Epithelial cell of prostate (primary cell): ENCODE measurements around the gene FAT1.

ENCODE experiments used
- DNase-seq: peaks from one replicate; pipeline ENCODE4 v3.0.0-alpha.2; 2011; ENCODE audit warnings: low read depth, low spot score
- H3K27ac ChIP-seq: fragments of 450-650 bp; 2 replicates; pipeline ENCODE4 v1.5.1; 2017; ENCODE audit warnings: mild to moderate bottlenecking

FAT1 gene

DNA sequence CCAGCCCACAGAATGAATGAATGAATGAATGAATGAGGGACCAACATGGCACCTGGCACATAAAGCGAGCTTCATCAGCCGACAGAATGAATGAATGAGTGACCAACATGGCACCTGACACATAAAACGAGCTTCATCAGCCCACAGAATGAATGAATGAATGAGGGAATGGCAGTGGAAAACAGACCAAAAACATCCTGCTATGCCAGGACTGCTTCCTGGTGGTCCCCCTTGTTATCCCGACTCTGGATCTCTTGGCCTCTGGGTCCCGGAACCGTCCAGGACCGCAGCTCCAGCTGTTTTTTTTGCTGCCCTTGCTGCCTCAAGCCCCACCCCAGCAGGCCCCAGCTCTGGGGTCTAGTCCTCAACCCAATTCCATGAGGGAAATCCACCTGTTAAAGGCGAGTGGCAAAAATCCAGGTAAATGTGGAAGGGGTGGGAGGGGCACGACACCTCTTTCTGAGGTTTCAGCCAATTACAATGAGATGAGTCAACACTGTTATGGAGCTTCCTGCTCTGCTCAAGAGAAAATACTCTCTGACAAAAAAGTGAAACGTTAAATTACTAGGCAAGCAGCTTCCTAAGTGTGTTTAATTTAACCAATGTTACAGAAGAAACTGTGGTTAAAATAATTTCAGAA, 96.3 kb downstream of the FAT1 start:
- peak overlapping the region; percentile 48 for H3K27ac ChIP-seq
- DNase-seq = no peak

DNA sequence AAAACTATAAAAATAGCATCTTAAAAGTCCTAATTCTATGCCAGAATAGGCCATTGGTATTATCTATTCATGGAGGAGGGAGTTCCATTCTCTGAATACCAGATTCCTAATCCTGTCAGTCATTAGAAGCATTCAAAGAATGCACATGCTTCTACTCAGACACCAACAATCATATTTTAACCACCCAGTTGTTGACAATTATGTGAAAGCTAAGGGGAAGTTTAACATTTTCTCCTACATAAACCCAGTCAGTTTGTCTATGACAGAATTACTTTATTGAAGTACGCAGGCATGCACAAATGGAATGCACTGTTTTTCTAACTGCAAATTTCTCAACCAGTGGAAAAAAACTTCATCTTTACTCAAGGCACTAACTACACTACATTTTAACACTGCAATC, 98.7 kb downstream of the FAT1 start:
- DNase-seq = no peak
- no peak overlapping the region for H3K27ac ChIP-seq

DNA sequence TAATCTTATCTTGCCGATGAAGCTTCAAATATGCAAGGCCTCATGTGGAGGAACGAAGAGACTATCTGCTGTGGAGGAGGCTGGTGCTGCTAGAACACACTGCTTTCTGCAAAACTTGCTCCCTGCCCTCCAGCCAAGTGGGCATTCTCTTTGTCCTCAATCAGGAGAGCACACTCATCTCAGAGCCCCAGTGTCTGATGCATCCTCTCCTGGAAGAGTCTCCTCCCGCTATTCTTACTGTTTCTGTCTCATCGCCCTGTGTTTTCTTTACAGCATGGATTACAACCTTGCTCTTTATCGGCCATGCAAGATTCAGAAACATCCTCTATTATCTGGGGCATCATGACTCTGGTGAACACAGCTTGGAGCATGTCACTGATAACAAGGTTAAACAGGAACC, 100.1 kb downstream of the FAT1 start:
- H3K27ac ChIP-seq = peak overlapping the region; percentile 29
- no peak for DNase-seq

DNA sequence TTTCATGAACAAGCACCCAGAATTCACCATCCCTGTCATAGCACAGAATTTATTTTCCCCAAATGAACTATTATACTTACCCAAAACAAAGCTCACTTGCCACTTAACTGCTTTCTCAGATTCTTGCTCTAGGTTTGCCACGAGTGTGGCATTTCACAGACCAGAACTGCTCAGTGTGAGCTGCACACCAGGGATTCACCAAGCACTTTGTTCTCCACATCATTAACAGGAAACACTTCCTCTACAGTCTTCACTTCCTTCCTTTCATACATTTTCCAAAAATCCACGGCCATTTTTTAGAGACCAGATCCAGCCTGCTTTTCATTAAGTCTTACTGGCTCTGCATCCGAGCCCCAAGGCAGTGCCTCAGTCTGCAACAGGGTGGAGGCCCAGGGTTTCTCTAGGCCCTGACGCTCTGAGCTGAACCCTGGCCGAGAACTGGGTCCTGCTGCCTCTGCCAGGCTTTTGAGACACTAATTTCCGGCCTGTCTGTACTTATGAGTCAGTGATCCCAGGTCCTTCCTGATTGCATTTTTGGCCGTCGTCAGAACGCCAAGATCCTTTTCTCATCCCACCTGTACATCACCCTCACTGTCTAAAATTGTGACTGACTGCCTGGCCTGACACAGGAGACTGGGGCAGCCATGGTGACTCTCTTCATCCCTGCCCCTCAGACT, 100.7 kb downstream of the FAT1 start:
- peak overlapping the region; percentile 29 for H3K27ac ChIP-seq
- DNase-seq = no peak

DNA sequence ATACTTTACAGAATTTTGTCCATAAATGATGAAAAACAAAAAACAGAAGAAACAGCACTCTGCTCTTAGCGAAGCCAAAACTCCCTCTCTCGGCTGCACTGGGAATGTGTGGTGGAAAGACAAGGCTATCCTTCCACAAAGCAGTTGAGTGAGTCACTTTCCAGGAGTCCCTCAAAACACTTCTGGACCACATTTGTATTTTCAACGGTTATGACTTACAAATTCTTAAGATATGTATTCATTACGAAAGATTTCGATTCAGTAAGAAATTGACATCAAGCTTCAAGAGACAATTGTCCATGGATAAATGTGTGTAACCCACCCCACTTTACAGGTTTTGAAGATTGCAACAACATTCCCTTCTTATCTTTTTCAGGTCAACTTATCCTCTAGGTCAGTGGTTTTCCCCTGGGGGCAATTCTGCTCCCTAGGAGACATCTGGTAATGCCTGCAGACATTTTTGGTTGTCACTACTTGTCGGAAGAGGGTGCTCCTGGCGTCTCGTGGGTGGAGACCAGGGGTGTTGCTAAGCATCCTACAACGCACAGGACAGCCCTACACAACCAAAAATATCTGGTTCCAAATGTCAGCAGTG, 101.6 kb downstream of the FAT1 start:
- DNase-seq = no peak
- peak overlapping the region; percentile 29 for H3K27ac ChIP-seq

DNA sequence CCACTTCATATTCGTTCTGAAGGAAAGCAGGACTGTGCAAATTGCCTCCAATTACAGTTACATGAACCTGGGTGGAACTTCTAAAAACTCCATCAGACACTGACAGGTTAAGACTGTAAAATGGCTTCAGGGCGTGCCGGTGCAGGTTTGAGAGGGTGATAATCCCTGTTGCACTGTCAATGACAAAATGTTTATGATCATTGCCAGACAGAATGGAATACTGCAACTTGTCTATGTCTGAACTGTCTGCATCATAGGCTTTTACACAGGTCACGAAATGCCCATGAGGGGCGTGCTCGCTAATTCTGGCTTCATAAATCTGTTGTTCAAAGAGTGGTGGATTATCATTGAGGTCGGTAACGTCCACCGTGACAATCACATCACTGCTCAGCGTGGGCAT, 104.6 kb downstream of the FAT1 start:
- H3K27ac ChIP-seq = no peak overlapping the region
- DNase-seq = no peak

DNA sequence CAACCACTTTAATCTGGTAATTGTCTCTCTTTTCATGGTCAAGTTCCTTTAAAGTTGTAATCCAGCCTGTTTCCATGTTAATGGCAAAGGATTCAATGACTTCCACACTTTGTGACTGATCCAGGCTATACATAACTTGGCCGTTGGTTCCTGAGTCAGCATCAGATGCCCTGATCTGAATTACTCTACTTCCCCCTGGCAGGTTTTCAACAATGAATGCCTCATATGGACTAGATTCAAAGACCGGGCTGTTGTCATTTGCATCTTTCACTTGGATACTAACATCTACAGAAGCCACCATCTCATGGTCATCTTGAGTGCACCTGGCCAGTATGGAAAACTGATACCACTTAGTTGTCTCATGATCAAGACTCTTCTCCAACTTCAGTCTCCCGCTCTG, 105.7 kb downstream of the FAT1 start:
- no peak overlapping the region for H3K27ac ChIP-seq
- DNase-seq = no peak

DNA sequence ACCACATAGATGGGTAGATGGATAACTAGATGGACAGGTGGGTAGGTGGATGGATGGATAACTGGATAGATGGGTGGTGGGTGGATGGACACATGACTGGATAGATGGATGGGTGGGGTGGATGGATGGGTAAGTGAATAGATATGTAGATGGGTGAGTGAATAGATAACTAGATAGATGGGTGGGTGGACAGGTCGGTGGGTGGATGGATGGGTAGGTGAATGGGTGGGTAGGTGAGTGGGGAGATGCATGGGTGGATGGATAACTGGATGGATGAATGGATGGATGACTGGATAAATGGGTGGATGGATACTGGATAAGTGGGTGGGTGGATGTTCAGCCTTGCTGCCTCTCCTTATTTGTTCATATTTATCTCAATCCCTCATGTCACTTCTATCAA, 116.2 kb downstream of the FAT1 start:
- H3K27ac ChIP-seq = no peak overlapping the region

DNA sequence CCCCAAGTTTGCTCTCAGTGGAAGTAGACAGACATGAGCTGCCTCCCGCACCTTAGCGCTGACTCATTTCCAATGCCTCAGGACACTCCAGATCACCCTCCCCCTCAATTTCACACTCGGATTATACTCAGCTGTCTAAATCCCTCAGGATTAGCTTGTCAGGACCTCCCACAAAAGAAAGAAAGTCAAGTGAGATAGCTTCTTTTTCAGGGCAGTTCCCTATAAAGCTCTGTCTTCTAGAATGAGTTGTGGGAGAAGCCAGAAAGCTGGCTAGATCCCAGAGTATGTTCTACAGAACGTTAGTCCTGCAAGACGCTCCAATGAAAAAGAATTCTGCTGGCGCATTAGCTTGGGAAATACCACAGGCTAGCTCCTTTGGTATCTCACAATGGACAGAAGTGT, 117.1 kb downstream of the FAT1 start:
- DNase-seq = no peak
- peak overlapping the region; percentile 10 for H3K27ac ChIP-seq

More for the DNA sequence above, 116.2 kb downstream of the FAT1 start:
- DNase-seq = no peak

DNA sequence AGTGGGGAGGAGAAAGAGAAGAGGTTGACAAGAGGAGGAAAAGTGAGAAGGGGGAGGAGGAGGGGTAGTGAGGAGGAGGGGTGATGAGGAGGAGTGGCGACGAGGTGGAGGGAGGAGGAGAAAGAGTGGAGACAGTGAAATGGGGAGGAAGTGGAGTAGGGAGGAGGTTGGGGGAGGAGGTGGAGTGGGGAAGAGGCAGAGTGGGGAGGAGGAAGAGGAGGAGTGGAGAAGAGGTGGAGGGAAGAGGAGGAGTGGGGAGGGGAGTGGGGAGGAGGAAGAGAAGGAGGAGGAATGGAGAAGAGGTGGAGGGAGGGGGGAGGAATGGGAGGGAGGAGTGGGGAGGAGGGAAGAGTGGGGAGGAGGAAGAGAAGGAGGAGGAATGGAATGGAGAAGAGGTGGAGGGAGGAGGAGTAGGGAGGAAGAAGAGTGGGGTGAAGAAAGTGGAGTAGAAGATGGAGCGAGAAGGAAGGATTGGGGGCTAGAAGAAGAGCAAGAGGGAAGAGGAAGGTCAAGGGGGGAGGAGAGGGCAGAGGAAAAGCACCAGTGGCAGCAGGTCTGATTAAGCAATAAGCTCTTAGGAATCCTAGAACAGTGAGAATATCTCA, 118.3 kb downstream of the FAT1 start:
- DNase-seq = no peak
- H3K27ac ChIP-seq = no peak overlapping the region

DNA sequence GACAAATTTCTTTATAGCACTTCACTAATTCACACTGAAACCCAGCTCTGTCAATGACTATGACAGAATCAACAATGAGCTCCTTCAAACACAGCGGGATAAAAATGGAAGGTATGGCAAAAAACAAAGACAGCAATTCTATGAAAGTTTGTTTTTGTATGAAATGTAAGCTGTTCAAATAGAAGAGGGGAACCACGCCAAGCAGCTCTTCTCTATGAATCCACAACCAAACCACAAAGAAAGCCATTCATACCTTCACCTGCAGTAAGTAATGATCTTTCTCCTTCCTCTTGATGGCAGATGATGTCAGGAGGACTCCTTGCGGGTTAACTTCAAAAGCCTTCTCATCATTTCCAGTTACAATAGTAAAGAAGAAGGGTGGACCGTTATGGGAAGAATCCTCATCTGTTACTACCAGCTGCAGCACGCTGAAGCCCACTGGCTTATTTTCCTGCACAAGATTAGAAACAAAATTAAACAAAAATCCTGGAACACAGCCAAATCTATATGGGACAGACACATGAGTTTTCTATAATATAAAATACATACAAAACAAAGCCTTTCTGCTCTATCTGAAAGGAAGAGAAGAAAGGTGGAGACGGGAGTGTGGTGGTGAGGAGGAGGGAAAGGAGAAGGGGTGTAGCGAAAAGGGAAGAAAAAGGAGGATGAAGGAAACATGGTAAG, 119.4 kb downstream of the FAT1 start:
- no peak overlapping the region for H3K27ac ChIP-seq
- no peak for DNase-seq

DNA sequence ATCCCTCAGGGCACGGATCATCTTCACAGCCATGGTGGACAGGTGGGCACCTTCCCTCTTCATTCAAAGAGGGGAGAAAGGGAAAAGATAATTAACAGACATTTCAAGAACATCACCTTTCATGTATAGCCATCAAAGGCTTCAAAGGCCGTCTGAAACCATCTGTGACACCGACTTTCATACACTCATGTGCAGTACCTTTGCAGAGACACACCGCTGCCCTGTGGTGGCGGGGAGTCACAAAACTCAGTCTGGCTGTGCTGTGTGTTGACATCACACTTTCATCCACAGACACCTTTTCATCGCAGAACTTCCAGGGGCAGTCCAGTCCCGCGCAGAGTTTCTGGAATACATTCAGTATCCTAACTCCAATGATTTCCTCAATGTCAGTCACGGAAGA, 120.7 kb downstream of the FAT1 start:
- H3K27ac ChIP-seq = no peak overlapping the region
- no peak for DNase-seq

DNA sequence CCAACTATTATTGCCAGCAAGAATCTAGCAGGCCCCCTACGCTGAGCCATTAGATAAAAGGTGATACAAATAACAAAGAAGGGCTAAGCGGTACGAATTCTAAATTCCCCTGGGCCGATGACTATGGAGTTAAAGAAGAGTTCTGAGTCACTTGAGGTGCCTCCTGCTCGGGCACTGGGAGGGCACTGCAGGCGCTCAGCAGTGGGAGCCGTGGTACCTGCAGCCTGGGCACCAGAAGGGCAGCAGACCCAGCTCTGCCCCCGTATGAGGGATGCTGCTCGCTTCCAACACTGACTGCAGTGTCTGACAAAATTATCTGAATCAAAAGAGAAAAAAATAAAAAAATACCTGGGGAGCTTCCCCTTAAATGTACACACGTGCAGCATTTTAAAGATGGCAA, 124.2 kb downstream of the FAT1 start:
- H3K27ac ChIP-seq = no peak overlapping the region
- no peak for DNase-seq

DNA sequence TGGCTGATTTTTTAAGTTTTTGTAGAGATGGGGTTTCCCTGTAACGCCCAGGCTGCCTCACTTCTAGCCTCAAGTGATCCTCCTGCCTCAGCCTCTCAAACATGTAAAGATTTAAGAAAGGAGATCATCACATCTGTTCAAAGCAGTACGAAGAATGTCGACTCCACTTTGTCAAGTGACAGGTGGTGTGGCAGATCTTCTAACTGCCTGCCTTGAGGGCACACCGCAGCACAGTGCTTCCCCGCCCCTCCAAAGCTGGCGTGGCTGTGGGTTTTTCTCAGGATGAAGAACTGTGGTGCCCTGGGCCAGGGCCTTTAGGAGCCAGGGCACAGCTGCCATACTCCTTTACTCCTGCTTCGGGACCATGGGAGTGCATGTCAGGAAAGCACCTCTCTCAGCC, 125.0 kb downstream of the FAT1 start:
- DNase-seq = no peak
- no peak overlapping the region for H3K27ac ChIP-seq

DNA sequence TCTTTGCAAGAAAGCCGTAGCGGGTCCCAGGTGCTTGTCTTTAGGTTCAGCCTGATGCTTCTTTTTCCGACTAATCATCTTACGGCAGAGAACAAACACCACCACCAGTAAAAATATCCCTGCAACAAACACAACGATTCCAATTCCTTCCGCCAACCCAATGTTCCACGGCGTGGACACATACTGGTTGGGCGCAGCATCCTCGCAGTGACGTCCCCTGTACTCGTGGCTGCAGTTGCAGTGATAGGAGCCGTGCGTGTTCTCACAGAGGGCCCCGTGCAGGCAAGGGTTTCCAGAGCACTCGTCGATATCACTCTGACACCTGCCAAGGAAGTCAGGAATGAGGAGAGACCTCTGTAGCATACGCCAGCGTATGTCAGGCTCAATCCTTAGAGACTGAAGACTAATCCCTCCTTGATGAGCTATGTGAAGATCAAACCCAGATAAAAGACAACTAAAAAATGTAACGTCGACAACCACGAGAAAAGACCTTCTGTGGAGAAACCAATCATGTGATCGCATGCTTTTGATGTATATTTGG, 126.7 kb downstream of the FAT1 start:
- no peak for DNase-seq
- H3K27ac ChIP-seq = no peak overlapping the region

DNA sequence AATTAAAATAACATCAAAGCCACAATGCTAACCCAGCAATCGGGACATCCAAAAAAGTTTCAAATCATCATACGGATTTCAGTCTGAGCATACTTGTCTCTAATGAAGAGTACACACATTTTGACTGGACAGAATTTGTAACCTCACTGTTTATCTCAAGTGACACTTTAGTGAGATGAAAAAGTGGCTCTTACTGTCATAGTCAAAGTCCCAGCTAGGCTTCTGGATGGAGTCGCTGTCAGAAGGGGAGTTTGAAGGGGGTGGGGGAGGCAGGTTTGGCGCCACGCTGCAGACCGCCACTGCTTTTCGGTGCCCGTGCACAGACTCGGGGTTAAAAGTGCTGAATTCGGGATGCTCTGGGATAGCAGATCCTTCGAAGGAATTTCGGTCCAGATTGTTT, 127.3 kb downstream of the FAT1 start:
- no peak for DNase-seq
- H3K27ac ChIP-seq = no peak overlapping the region

DNA sequence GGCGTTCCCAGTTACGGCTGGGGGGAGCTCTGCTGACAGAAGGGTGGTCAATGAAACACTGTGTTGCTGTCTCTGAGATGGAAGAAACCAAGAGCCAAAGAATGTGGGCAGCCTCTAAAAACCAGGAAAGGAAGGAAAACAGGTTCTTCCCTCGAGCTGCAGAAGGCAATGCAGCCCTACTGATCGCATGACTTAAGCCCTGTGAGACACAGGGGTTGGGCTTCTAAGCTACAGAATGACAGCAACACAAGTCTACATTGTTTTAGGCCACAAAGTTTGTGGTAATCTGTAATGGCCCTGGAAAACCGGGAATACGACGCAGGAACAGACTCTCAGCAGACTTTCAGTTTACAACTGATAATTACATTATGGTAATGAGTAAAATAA, 130.1 kb downstream of the FAT1 start:
- no peak overlapping the region for H3K27ac ChIP-seq
- DNase-seq = no peak

DNA sequence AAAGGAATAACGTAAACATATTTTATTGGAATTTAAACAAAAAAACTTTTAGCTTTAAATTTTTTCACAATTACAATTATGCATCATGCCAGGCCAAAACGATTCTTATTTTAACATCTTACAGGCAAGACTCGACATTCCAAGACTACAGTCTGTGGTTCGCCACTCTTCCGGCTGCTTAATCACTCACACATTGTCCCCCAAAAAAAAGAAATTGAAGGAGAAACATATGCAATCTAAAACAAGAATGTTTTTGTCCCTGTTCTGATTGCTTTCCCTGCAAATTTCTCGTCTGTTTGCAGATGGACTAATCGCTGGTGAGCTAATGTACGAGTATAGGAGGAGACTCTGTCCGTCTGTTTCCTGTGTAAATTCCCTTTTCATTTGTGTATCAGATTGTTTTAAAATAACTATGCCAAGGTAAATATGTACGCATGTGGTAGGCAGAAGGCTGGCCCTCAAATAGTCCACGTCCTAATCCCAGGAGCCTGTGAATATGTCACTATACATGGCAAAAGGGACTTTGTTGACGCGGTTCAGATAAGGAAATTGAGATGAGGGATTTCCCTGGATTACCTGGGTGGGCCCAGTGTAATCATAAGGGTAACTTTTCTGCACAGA, 130.6 kb downstream of the FAT1 start:
- DNase-seq = no peak
- H3K27ac ChIP-seq = no peak overlapping the region

DNA sequence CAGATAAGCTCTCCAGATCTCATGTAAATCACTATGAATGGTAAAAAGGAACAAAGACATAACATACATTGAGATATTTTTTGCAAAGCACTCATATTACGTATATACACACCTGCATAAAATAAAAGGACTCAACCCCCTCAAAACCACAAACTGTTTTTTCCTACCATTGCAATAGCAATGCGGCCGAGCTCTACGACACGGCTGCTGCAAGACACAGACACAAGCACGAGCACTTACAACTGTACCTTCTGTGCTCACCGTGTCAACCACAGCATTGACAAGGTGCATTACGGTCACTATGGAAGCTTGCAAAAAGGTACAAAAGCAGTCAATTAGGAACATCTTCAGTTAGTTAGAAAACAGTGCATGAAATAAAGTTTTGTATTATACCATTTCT, 131.2 kb downstream of the FAT1 start:
- H3K27ac ChIP-seq = no peak overlapping the region
- DNase-seq = no peak

DNA sequence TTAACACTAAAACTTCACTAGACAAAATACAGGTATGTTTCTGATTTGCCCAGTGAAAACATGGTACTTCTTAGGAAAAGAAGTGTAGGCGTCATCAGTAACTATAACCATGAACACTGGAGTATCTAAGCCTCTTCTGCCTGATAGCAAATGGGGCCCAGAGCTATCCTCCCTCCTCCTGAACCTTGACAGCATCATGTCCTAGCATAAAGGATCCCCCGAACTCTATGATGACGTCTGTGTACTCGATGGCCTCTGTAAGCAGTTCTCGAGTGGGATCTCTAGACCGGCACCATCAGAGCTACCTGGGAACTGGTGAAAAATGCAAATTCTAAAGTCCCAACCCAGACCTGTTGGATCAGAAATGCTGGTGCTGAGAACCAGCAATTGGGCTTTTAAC, 132.0 kb downstream of the FAT1 start:
- no peak overlapping the region for H3K27ac ChIP-seq
- DNase-seq = no peak
